GM13977 (cell line): ENCODE measurements around the gene LAMA3.

Experiments used
- DNase-seq: peaks from one replicate; pipeline ENCODE4 v3.0.0; 2012; ENCODE audit warnings: low spot score
- in situ Hi-C: fragments of 300-500 bp; cut with MboI; formaldehyde crosslinking; loops from one replicate; pipeline ENCODE4 v1.12.0; 2022; ENCODE audit warnings: low sequenced_read_pairs, low pct_unique_long_range_greater_than_20kb, mixed read lengths, inconsistent platforms; ENCODE audit not compliant: unreplicated experiment
- TF ChIP-seq, protein P1 (sequence below): IDR thresholded peaks from 2 replicates; pipeline ENCODE4 v1.5.1; 2012; ENCODE audit warnings: mild to moderate bottlenecking, control low read depth; ENCODE audit not compliant: insufficient read depth; ENCODE audit errors: extremely low read depth, missing control alignments

The LAMA3 gene

DNA sequence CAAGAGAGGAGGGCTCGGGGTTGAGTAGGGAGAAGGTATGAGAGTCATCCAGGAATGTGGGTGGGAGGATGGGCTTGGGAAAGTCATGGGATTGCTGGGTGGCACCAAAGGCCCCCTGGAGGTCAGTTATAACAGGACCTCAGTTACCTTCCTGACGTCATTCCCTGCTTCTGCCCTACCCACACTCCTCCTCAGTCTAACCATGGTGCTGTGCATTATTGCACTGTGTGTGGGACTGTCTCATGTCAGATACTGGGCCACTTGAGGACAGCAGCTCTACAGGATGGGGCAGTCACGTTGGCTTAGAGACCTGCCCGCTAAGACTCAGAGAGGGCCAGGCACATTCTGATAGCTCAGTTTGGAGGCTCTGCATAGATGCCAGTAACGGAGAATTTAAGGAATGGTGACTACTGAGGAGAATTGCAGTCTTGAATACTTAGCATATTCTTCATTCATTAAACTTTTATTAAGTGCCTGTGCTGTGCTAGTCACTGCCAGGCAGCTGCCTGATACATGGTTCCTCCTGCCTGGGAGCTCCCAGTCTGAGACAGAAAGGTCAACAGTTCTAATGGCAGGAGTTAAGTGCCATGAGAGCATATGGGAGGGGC, 90.5 kb downstream of the LAMA3 start:
- TF ChIP-seq, protein P1, sequence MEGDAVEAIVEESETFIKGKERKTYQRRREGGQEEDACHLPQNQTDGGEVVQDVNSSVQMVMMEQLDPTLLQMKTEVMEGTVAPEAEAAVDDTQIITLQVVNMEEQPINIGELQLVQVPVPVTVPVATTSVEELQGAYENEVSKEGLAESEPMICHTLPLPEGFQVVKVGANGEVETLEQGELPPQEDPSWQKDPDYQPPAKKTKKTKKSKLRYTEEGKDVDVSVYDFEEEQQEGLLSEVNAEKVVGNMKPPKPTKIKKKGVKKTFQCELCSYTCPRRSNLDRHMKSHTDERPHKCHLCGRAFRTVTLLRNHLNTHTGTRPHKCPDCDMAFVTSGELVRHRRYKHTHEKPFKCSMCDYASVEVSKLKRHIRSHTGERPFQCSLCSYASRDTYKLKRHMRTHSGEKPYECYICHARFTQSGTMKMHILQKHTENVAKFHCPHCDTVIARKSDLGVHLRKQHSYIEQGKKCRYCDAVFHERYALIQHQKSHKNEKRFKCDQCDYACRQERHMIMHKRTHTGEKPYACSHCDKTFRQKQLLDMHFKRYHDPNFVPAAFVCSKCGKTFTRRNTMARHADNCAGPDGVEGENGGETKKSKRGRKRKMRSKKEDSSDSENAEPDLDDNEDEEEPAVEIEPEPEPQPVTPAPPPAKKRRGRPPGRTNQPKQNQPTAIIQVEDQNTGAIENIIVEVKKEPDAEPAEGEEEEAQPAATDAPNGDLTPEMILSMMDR: no peak
- in situ Hi-C loops: no loop called here
- DNase-seq: no peak

DNA sequence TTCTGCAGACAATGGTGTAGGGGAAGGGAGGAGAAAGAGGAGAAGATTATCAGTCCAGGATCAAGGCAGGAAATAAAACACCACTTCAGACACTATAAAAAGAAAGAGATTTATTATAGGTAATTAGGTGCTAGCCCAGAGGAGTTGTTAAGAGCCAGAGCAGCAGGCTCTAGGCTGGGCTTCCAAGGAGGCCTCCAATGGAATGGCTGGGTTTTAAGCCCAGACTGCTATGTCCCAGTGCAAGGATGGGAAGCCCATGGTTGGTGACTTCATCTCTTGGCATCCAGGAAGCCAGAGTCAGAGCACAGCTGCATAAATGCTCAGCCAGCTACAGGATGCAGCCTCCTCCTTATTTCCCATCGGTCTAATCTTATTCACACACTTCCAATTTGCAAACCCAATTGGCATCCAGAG, 95.6 kb downstream of the LAMA3 start:
- DNase-seq: no peak
- TF ChIP-seq, protein P1: no peak
- in situ Hi-C loops: no loop called here

DNA sequence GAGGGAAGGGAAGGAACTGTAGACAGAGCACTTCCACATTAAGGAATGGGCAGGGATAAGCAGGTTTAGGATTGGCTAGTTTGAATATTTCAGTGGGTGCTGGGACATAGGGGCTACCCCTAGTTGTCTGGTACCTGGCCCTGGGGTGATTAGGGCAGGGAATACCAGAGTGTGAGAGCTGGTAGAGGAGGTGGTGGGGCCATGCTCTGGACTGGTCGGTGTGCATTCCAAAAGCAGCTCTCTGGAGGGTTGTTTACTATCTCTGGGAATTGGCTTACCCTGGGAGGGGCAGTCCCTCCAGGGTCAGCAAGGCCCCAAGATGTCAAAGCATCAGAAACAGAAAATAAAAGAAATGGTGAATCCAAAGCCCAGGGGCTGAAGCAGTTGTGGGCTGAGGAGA, 103.8 kb downstream of the LAMA3 start:
- no peak for DNase-seq
- in situ Hi-C loops: no loop called here
- TF ChIP-seq, protein P1: no peak

DNA sequence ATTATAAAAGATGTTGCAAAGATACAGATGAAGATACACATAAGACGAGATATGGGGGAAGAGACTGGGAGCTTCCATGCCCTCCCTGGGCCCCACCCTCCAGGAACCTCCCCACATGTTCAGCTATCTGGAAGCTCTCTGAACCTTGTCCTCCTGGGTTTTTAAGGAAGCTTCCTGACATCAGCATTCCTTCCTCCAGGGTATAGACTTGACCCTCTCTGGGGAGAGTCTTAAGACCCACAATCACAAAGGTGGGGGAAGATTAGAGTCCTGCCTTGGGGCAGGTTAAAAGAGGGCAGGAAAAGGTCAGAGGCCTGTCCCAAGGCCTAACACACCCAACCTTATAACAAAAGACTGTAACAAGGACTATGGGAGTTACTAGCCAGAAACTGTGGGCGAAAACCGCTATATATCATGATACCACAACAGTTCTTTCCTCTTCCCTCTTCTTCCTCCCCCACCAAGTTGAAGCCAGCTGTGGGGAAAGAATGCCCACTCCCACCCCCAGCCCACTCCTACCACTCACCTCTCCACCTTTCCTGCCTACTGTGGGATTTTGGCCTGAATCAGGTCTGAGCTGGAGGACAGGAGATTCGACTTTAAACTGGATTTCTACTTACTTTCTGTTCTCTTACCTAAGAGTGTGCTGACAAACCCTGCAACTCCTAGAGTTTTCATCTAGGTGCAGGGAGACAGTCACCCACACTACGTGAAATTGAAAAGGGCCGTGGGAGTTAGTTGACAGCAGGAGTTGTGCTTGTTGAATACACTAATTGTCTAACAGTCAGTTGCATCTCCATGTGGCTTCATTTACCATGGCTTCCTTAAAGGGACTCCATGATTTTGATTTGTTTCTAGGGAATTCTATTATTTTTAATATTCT, 105.0 kb downstream of the LAMA3 start:
- DNase-seq: no peak
- TF ChIP-seq, protein P1: no peak
- in situ Hi-C loops: no loop called here

DNA sequence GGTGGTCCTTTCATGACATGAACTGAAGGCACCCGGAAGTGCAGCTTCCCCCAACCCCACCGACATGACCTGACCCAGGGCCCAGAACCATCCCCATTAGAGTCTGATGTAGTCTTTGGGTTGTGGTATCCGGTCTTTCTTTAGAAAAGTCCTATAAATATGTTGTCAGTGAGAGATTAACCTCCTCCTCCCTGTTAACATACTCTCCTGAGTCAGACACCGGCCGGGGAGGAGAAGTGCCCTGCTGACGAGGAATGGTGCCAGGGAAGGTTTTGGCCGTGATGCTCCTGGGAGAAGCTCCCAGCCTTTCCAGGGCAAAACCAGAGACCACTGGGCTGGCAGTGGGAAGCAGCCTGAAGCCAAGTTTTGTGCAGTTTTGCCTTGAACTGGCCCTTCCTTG, 109.0 kb downstream of the LAMA3 start:
- no peak for DNase-seq
- in situ Hi-C loops: no loop called here
- TF ChIP-seq, protein P1: no peak

DNA sequence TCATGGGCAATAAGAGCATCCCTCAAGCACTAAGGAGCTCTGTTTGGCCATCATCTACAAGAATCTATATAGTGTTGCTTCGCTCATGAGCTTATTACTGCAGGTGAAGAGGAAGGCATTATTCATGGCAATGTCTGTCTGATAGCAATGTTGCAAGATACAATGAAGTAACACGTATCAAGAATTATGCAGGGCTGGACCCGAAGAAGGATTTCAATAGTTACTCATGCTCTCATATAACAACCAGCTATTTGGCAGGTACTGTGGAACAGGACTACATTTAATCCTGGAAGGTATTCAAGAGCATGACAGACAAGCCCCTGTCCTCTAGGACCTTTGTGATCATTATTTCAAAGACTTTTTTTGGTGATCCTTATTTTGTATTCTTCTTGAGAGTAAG, 109.6 kb downstream of the LAMA3 start:
- TF ChIP-seq, protein P1: no peak
- no peak for DNase-seq
- in situ Hi-C loops: no loop called here
